GM21825 (cell line): ENCODE measurements around the gene GALNT9.
"Not testable (repeated sequence)": the region's sequence is repeated elsewhere in the genome, so short reads cannot be mapped to it uniquely, and the experiment has no call there.

Source experiments
- ATAC-seq: cut with Tn5 transposase; IDR thresholded peaks from one replicate; pipeline ENCODE4 v1.9.1; 2021; ENCODE audit warnings: mild to moderate bottlenecking, moderate library complexity; ENCODE audit not compliant: unreplicated experiment

Gene GALNT9

GRCh38 chr12:132151145-132151765, 178.1 kb downstream of the GALNT9 start:
- ATAC-seq: no peak

GRCh38 chr12:132150780-132151144, 178.6 kb downstream of the GALNT9 start:
- ATAC-seq: no peak

DNA sequence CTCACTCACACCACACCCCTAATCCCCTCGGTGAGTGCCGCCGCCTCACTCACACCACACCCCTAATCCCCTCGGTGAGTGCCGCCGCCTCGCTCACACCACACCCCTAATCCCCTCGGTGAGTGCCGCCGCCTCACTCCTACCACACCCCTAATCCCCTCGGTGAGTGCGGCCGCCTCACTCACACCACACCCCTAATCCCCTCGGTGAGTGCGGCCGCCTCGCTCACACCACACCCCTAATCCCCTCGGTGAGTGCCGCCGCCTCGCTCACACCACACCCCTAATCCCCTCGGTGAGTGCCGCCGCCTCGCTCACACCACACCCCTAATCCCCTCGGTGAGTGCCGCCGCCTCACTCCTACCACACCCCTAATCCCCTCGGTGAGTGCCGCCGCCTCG, 179.9 kb downstream of the GALNT9 start:
- not testable (repeated sequence) for ATAC-seq

DNA sequence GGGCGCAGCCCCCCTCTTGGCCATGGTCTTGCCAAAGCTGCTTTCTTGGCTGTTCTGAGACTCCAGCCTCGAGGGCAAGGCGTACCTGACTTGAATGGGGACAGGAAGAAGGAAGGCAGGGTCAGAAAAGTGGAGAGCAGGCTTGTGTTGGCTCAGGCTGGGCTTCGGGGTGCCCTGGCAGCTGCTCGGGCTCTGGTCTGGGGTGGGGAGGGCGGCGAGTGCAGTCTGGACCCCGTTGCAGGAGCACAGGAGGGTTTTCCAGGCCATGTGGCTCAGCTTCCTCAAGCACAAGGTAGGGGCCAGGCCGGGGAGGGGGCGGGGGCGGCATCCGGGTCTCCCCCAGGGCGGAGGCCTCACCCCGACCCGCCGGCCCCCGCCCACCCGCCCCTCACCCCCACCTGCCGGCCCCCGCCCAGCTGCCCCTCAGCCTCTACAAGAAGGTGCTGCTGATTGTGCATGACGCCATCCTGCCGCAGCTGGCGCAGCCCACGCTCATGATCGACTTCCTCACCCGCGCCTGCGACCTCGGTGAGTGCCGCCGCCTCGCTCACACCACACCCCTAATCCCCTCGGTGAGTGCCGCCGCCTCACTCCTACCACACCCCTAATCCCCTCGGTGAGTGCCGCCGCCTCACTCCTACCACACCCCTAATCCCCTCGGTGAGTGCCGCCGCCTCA, 180.9 kb downstream of the GALNT9 start:
- ATAC-seq: no peak

DNA sequence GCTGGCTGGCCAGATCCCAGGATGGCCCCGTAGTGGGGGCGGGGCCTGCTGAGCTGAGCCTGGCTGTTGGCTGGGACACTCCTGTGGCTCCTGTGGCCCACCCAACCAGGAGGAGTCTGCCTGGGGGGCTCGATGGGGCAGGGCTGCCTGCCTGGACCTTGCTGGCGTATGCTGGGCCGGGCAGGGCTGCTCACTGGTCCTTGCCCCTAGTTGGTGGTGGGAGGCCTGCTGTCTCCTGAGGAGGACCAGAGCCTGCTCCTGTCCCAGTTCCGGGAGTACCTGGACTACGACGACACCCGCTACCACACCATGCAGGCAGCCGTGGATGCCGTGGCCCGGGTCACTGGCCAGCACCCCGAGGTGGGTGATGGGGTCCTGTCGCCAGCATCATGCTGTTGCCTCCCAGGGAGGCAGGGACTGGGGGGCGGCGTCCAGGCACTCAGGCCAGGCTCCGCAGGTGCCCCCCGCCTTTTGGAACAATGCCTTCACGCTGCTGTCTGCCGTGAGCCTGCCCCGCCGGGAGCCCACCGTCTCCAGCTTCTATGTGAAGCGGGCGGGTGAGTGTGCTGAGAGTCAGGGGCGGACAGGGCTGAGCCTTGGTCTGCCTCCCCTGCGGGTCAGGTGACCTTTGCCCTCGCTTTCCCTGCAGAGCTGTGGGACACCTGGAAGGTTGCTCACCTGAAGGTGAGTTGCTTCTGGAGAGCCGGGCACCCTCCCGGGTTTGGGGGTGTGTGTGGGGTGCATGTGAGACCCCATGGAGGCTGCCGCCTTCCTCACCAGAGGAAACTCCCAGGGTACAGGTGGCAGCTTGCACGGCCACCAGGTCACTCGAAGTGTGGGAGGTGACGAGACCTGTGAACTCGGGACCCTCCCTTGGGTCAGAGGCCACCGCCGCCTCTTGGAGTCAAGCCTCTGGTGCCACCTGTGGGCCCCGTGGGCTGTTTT, 181.7 kb downstream of the GALNT9 start:
- no peak for ATAC-seq

DNA sequence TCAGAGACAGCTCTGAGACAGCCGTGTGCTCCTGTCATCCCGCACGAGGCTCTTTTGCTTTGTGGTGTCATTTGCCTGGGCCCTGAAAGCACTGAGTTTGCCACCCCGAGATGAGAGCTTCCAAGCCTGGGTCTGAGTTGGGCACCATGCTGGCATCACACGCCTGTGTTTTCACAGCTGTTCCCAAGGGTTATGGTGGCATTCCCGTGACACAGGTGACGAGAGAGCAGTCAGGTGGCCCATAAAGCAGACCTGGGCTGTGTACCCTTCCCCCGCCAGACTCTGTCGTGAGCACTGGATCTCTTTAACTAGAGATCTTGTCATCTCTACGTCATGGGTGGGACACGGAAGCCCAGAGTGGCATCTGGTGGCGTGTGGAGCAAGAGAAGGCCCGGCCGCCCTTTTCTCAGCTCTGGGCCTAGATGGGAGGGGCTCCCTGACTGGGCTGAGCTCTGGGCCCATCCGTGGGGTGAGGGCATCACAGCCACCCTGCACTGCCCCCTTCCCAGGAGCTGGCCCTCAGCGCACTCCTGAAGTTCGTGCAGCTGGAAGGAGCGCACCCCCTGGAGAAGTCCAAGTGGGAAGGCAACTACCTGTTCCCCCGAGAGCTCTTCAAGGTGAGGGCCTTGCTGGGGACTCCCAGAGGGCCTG, 182.5 kb downstream of the GALNT9 start:
- ATAC-seq: no peak
